NB4 (cell line): ENCODE measurements around the gene CDKAL1.

Experiments used
- DNase-seq: peaks from one replicate; pipeline ENCODE4 v3.0.0; 2010; ENCODE audit warnings: low read depth
- H3K4me3 ChIP-seq: one replicate; pipeline ENCODE4 v1.5.1; 2011; ENCODE audit warnings: mild to moderate bottlenecking, low read depth, low read length, moderate library complexity
- MYC ChIP-seq: IDR thresholded peaks from 2 replicates; pipeline ENCODE4 v1.6.1; 2011; ENCODE audit warnings: low read depth, low read length
- POLR2A ChIP-seq: IDR thresholded peaks from 2 replicates; pipeline ENCODE4 v1.6.1; 2011; ENCODE audit warnings: mild to moderate bottlenecking; ENCODE audit not compliant: insufficient read length; ENCODE audit errors: extremely low read depth
- TF ChIP-seq, protein P1 (sequence below): IDR thresholded peaks from one replicate; pipeline ENCODE4 v1.5.1; 2012; ENCODE audit warnings: low read depth, low read length
- TF ChIP-seq, protein P2 (sequence below): IDR thresholded peaks from 2 replicates; pipeline ENCODE4 v1.6.1; 2011; ENCODE audit warnings: low read depth, low read length

Gene CDKAL1

GRCh38 chr6:21219856-21220255 lies 685.6 kb downstream of the CDKAL1 start:
- DNase-seq, result no peak
- H3K4me3 ChIP-seq, result no peak overlapping the region
- TF ChIP-seq MYC (no peak), POLR2A (no peak)
- TF ChIP-seq, protein P1, sequence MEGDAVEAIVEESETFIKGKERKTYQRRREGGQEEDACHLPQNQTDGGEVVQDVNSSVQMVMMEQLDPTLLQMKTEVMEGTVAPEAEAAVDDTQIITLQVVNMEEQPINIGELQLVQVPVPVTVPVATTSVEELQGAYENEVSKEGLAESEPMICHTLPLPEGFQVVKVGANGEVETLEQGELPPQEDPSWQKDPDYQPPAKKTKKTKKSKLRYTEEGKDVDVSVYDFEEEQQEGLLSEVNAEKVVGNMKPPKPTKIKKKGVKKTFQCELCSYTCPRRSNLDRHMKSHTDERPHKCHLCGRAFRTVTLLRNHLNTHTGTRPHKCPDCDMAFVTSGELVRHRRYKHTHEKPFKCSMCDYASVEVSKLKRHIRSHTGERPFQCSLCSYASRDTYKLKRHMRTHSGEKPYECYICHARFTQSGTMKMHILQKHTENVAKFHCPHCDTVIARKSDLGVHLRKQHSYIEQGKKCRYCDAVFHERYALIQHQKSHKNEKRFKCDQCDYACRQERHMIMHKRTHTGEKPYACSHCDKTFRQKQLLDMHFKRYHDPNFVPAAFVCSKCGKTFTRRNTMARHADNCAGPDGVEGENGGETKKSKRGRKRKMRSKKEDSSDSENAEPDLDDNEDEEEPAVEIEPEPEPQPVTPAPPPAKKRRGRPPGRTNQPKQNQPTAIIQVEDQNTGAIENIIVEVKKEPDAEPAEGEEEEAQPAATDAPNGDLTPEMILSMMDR, result no peak

- no peak overlapping the region for H3K4me3 ChIP-seq
- no peak for DNase-seq
- TF ChIP-seq, protein P1, result no peak
- TF ChIP-seq POLR2A, result no peak
- TF ChIP-seq, protein P2, sequence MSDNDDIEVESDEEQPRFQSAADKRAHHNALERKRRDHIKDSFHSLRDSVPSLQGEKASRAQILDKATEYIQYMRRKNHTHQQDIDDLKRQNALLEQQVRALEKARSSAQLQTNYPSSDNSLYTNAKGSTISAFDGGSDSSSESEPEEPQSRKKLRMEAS, result no peak
- TF ChIP-seq MYC, result no peak
These were observed 686.2 kb downstream of the CDKAL1 start for GRCh38 chr6:21220271-21220987.

DNA sequence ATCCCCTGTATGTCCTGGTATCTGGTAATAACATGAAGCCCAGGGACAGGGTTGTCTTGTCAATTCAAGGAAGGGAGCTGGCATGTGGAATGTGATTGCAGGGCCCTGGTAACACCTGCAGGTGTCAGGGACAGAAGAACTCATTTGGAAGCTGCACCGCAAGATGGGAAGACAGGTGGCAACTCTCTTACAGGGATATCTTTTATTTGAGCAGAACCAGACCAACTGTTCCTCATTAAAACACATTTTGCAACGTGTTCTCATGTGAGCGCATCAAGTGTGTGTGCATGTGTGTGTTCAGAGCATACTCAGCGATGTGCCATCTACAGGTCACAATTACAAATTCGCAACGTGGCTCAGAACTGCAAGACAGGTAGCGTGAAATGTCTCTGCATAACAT lies 688.4 kb downstream of the CDKAL1 start:
- DNase-seq, result no peak
- H3K4me3 ChIP-seq, result no peak overlapping the region
- TF ChIP-seq, protein P2, result no peak
- no peak for TF ChIP-seq MYC
- TF ChIP-seq, protein P1, result no peak
- TF ChIP-seq POLR2A, result no peak

DNA sequence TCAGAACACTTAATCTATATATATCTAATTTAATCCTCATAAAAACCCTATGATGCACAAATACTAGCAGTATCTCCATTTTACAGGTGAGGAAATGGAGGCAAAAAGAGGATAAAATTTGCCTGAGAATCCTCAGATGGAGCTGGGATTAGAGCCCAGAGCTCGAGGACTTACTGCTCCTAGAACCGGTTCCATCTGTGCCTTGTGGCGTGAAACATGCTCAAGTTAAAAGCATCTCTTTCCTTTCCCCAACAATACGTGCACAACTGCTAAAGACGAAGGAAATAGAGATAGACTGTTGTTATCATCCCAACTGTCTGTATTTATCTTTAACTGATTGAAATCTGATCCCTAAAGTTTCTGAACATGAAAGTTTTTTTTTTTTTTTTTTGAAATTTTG lies 691.7 kb downstream of the CDKAL1 start:
- H3K4me3 ChIP-seq, result no peak overlapping the region
- TF ChIP-seq POLR2A (no peak), MYC (no peak)
- TF ChIP-seq, protein P2, result no peak
- TF ChIP-seq, protein P1, result no peak
- no peak for DNase-seq

DNA sequence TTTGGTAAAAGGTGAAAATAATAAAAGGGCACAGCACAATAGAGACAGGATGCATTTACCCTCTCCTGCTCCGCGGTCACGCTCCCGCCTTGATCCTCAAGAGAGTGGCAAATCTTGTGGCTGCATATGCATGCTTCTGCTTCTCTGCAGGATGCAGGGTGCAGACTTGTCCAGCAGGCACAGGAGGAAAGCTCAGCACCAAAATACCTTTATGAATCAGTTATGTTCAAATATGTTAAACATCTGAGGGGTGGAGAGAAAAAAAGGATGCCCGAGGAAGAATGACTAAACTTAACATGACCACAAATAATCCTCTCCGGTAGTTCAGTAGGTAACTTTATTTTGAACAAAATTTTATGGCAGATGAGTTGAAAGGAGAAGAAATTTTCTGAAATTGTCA lies 693.2 kb downstream of the CDKAL1 start:
- no peak for TF ChIP-seq MYC
- no peak for TF ChIP-seq POLR2A
- TF ChIP-seq, protein P2, result no peak
- TF ChIP-seq, protein P1, result no peak
- no peak overlapping the region for H3K4me3 ChIP-seq
- DNase-seq, result no peak

DNA sequence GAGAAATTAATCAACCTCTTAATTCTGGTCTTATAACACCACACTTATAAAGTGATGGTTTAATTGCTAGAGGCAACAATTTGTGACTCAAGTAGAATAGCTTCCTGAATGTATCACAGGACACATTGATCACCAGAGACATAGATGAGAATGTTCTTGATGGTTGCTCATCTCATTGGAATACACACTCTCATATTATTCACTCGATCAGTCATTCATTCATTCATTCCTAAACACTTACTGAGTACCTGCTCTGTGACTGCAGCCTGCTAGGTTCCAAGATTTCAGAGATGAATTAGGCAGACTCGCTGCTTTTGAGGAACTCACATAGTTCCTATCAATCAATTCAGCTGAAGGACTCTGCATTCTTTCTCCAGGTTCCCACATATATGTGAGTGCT lies 694.2 kb downstream of the CDKAL1 start:
- TF ChIP-seq, protein P1, result no peak
- TF ChIP-seq, protein P2, result no peak
- no peak overlapping the region for H3K4me3 ChIP-seq
- DNase-seq, result no peak
